Keratinocyte (primary cell): ENCODE measurements around the gene ZNF512B. TPM values are rescaled to one million over a fixed set of nuclear protein-coding genes. Genes with fewer than 3 reads are reported as not detected.
"Not testable (repeated sequence)": the region's sequence is repeated elsewhere in the genome, so short reads cannot be mapped to it uniquely, and the experiment has no call there.

Source experiments
- DNase-seq: peaks from one replicate; pipeline ENCODE4 v3.0.0-alpha.2; 2011; ENCODE audit warnings: low read depth, missing footprints, low spot score
- FAIRE-seq: peaks from 2 replicates; lab custom pipeline; 2011; peaks lifted over from hg19 to GRCh38; lab: Jason Lieb, UNC
- H2AFZ ChIP-seq: 2 replicates; pipeline ENCODE4 v1.6.0; 2012; ENCODE audit warnings: low read length, control low read depth, inconsistent platforms; ENCODE audit not compliant: control insufficient read depth
- H3K27ac ChIP-seq: 2 replicates; pipeline ENCODE4 v1.5.1; 2011; ENCODE audit warnings: low read length; ENCODE audit not compliant: control insufficient read depth, insufficient read depth
- H3K27me3 ChIP-seq: 3 replicates; pipeline ENCODE4 v1.6.0; 2011; ENCODE audit warnings: low read length; ENCODE audit not compliant: control insufficient read depth, insufficient read depth; ENCODE audit errors: extremely low read depth
- H3K36me3 ChIP-seq, 2 experiments: 2 replicates in 1 of 2; 3 replicates in 1 of 2; pipeline ENCODE4 v1.5.1; 2011; ENCODE audit warnings: low read length in 2 of 2, mild to moderate bottlenecking in 1 of 2; ENCODE audit not compliant: control insufficient read depth in 2 of 2, insufficient read depth in 2 of 2; ENCODE audit errors: extremely low read depth in 1 of 2
- H3K4me1 ChIP-seq: 3 replicates; pipeline ENCODE4 v1.5.1; 2011; ENCODE audit warnings: low read length; ENCODE audit not compliant: control insufficient read depth, insufficient read depth; ENCODE audit errors: extremely low read depth
- H3K4me2 ChIP-seq: 3 replicates; pipeline ENCODE4 v1.6.0; 2011; ENCODE audit warnings: low read depth, low read length; ENCODE audit not compliant: control insufficient read depth, insufficient read depth; ENCODE audit errors: extremely low read depth
- H3K4me3 ChIP-seq, 3 experiments: fragments of 200-600 bp in 1 of 3; sonication (generic) in 1 of 3; 2 replicates in 2 of 3; 3 replicates in 1 of 3; pipeline ENCODE4 v1.5.1; 2011 to 2016; ENCODE audit warnings: low read length in 3 of 3, mild to moderate bottlenecking in 3 of 3, control low read depth in 2 of 3, inconsistent platforms in 1 of 3, low read depth in 1 of 3, mixed read lengths in 1 of 3, mixed run types in 1 of 3, moderate library complexity in 1 of 3; ENCODE audit not compliant: control insufficient read depth in 2 of 3, insufficient read depth in 2 of 3; ENCODE audit errors: extremely low read depth in 1 of 3
- H3K79me2 ChIP-seq: 2 replicates; pipeline ENCODE4 v1.6.0; 2012; ENCODE audit warnings: low read length; ENCODE audit not compliant: control insufficient read depth, insufficient read depth
- H3K9ac ChIP-seq: 3 replicates; pipeline ENCODE4 v1.6.0; 2011; ENCODE audit warnings: low read length; ENCODE audit not compliant: control insufficient read depth, insufficient read depth; ENCODE audit errors: extremely low read depth
- H3K9me1 ChIP-seq: 3 replicates; pipeline ENCODE4 v1.6.0; 2011; ENCODE audit warnings: low read length; ENCODE audit not compliant: control insufficient read depth, insufficient read depth; ENCODE audit errors: extremely low read depth
- H3K9me3 ChIP-seq: 2 replicates; pipeline ENCODE4 v1.5.1; 2012; ENCODE audit warnings: low read depth, low read length; ENCODE audit not compliant: control insufficient read depth
- H4K20me1 ChIP-seq: 3 replicates; pipeline ENCODE4 v1.6.0; 2011; ENCODE audit warnings: low read length; ENCODE audit not compliant: control insufficient read depth, insufficient read depth; ENCODE audit errors: extremely low read depth
- EZH2 ChIP-seq: IDR thresholded peaks from one replicate; pipeline ENCODE4 v1.6.1; 2012; ENCODE audit warnings: inconsistent platforms, mild to moderate bottlenecking, low read length, moderate library complexity
- dilution Hi-C: fragments of 300-500 bp; cut with MboI; formaldehyde crosslinking; loops from one replicate; pipeline ENCODE4 v1.7.0; 2020; ENCODE audit warnings: low sequenced_read_pairs; ENCODE audit not compliant: extremely low pct_ligation_motif_present
- polyA plus RNA-seq, 5 experiments: library from polyadenylated mRNA; depleted of rRNA in 3 of 5; stranded (reverse) in 3 of 5; stranded (forward) in 1 of 5; unstranded in 1 of 5; fragments of >200 nt; gene quantifications; 1 replicate in 1 of 5; 2 replicates in 3 of 5; 3 replicates in 1 of 5; pipeline versions ENCODE4 v1.2.1 to v1.2.3, GENCODE V29; 2011 to 2012; ENCODE audit warnings: missing spikeins in 2 of 5, low read depth in 1 of 5, low replicate concordance in 1 of 5
- TF ChIP-seq, protein P1 (sequence below), 3 experiments: IDR thresholded peaks in 1 of 3; conservative IDR thresholded peaks in 1 of 3; optimal IDR thresholded peaks in 1 of 3; 2 replicates in 2 of 3; 3 replicates in 1 of 3; pipeline versions ENCODE3 to v1.5.1; 2011; ENCODE audit warnings: low read length in 3 of 3, mild to moderate bottlenecking in 3 of 3, moderate library complexity in 2 of 3, control low read depth in 1 of 3, inconsistent platforms in 1 of 3; ENCODE audit not compliant: insufficient read depth in 2 of 3; ENCODE audit errors: extremely low read depth in 1 of 3

Gene ZNF512B
- polyA plus RNA-seq, 1 donor (not counting 4 experiments of a cell fraction or from before 2014, with no cell fraction given), result 2.4 TPM

- DNase-seq, result no peak
- Histone ChIP-seq H3K9me3 (no peaks in the 10 kb centered on the region), H3K9ac (no peak overlapping the region), H4K20me1 (peaks cover 17% of the 10 kb centered on the region), H3K79me2 (peaks cover 65% of the 10 kb centered on the region), H3K9me1 (no peaks in the 10 kb centered on the region), H3K27me3 (no peaks in the 10 kb centered on the region), H3K36me3 (peaks cover 60 to 64% of the 10 kb centered on the region in 2 experiments), H3K4me1 (no peaks in the 10 kb centered on the region), H2AFZ (no peak overlapping the region), H3K4me3 (no peak overlapping the region), H3K27ac (no peak overlapping the region), H3K4me2 (no peak overlapping the region)
- dilution Hi-C loops, result no loop called here
- TF ChIP-seq EZH2, result no peak
- TF ChIP-seq, protein P1, sequence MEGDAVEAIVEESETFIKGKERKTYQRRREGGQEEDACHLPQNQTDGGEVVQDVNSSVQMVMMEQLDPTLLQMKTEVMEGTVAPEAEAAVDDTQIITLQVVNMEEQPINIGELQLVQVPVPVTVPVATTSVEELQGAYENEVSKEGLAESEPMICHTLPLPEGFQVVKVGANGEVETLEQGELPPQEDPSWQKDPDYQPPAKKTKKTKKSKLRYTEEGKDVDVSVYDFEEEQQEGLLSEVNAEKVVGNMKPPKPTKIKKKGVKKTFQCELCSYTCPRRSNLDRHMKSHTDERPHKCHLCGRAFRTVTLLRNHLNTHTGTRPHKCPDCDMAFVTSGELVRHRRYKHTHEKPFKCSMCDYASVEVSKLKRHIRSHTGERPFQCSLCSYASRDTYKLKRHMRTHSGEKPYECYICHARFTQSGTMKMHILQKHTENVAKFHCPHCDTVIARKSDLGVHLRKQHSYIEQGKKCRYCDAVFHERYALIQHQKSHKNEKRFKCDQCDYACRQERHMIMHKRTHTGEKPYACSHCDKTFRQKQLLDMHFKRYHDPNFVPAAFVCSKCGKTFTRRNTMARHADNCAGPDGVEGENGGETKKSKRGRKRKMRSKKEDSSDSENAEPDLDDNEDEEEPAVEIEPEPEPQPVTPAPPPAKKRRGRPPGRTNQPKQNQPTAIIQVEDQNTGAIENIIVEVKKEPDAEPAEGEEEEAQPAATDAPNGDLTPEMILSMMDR (optimal IDR thresholded peaks at IDR 0.05 in 1 of 3, IDR thresholded peaks at IDR 0.05 in 1 of 3, conservative IDR thresholded peaks at IDR 0.05 in 1 of 3; ENCODE audit: extremely low read depth in 1 of 3, insufficient read depth in 2 of 3, low read length in 3 of 3), result no peak
- no peak for FAIRE-seq
Observed at GRCh38 chr20:63931735-63932134, 38.0 kb downstream of the ZNF512B start.

- Histone ChIP-seq H3K9me1 (no peaks in the 10 kb centered on the region), H3K4me2 (no peak overlapping the region), H3K4me1 (no peaks in the 10 kb centered on the region), H3K27me3 (no peaks in the 10 kb centered on the region), H2AFZ (no peak overlapping the region), H3K4me3 (no peak overlapping the region), H3K36me3 (peaks cover 56 to 65% of the 10 kb centered on the region in 2 experiments), H3K9me3 (no peaks in the 10 kb centered on the region), H3K9ac (no peak overlapping the region), H4K20me1 (peaks cover 22% of the 10 kb centered on the region), H3K27ac (no peak overlapping the region), H3K79me2 (peaks cover 69% of the 10 kb centered on the region)
- DNase-seq (no peak), FAIRE-seq (no peak)
- dilution Hi-C loops, result no loop called here
- TF ChIP-seq, protein P1 (optimal IDR thresholded peaks at IDR 0.05 in 1 of 3, IDR thresholded peaks at IDR 0.05 in 1 of 3, conservative IDR thresholded peaks at IDR 0.05 in 1 of 3; ENCODE audit: extremely low read depth in 1 of 3, insufficient read depth in 2 of 3, low read length in 3 of 3), result no peak
- no peak for TF ChIP-seq EZH2
Observed at GRCh38 chr20:63930971-63931553, 38.7 kb downstream of the ZNF512B start.

DNA sequence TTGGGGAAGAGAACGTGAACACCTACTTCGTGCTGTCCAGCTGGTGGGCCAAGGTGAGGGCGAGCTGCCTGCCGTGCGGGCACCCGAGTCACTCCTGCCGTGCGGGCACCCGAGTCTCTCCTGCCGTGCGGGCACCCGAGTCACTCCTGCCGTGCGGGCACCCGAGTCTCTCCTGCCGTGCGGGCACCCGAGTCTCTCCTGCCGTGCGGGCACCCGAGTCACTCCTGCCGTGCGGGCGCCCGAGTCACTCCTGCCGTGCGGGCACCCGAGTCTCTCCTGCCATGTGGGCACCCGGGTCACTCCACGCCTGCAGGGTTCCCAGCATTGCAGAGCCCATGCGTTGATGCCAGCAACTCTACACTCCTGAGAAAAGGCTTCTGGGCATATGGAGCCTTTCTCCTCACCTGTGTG is 40.3 kb downstream of the ZNF512B start:
- H3K27ac ChIP-seq, FAIRE-seq, DNase-seq, H3K4me2 ChIP-seq, H2AFZ ChIP-seq, H3K4me3 ChIP-seq, H3K9me3 ChIP-seq, H3K4me1 ChIP-seq, H3K9ac ChIP-seq, dilution Hi-C loops, H3K9me1 ChIP-seq, H3K27me3 ChIP-seq: not testable (repeated sequence)
- Histone ChIP-seq H4K20me1 (peaks cover 16% of the 10 kb centered on the region), H3K79me2 (peaks cover 70% of the 10 kb centered on the region), H3K36me3 (peaks cover 46 to 55% of the 10 kb centered on the region in 2 experiments)
